Neutrophil (primary cell): ENCODE data around the gene CLIP2.
"Not testable (repeated sequence)": the region's sequence is repeated elsewhere in the genome, so short reads cannot be mapped to it uniquely, and the experiment has no call there.

Source experiments
- H3K27ac ChIP-seq: fragments of 200-600 bp; sonication (generic); 2 replicates; pipeline ENCODE4 v1.5.1; 2016; ENCODE audit warnings: mild to moderate bottlenecking, moderate library complexity
- H3K27me3 ChIP-seq: fragments of 200-600 bp; sonication (generic); 2 replicates; pipeline ENCODE4 v1.6.0; 2016; ENCODE audit warnings: mild to moderate bottlenecking
- H3K36me3 ChIP-seq: fragments of 200-600 bp; sonication (generic); 2 replicates; pipeline ENCODE4 v1.5.1; 2017
- H3K4me1 ChIP-seq, 2 experiments: fragments of 200-600 bp in 1 of 2; sonication (generic) in 1 of 2; 1 replicate in 1 of 2; 2 replicates in 1 of 2; pipeline versions ENCODE4 v1.5.1 to v1.6.1; 2013 to 2016; ENCODE audit warnings: low read depth in 1 of 2, low read length in 1 of 2, mild to moderate bottlenecking in 1 of 2, moderate library complexity in 1 of 2; ENCODE audit not compliant: control insufficient read depth in 1 of 2, insufficient read depth in 1 of 2
- H3K4me3 ChIP-seq, 2 experiments: fragments of 200-600 bp in 1 of 2; sonication (generic) in 1 of 2; 1 replicate in 1 of 2; 2 replicates in 1 of 2; pipeline ENCODE4 v1.5.1; 2013 to 2016; ENCODE audit warnings: low read depth in 1 of 2, low read length in 1 of 2, mild to moderate bottlenecking in 1 of 2, moderate library complexity in 1 of 2
- H3K9me3 ChIP-seq: fragments of 200-600 bp; sonication (generic); 2 replicates; pipeline ENCODE4 v1.5.1; 2016
- CTCF ChIP-seq: fragments of 200-600 bp; sonication (generic); IDR thresholded peaks from 2 replicates; pipeline ENCODE4 v1.5.1; 2016; ENCODE audit warnings: antibody characterized with exemption

CLIP2 gene

GRCh38 chr7:74429153-74429747 is 140.0 kb downstream of the CLIP2 start:
- H3K4me1 ChIP-seq: no peaks in the 10 kb centered on the region
- no peaks in the 10 kb centered on the region for H3K27me3 ChIP-seq
- H3K4me3 ChIP-seq: no peak overlapping the region
- no peak overlapping the region for H3K27ac ChIP-seq
- no peaks in the 10 kb centered on the region for H3K36me3 ChIP-seq
- no peaks in the 10 kb centered on the region for H3K9me3 ChIP-seq
- TF ChIP-seq CTCF: no peak

GRCh38 chr7:74430409-74430808 is 141.2 kb downstream of the CLIP2 start:
- not testable (repeated sequence) for H3K27ac ChIP-seq, H3K4me3 ChIP-seq, H3K4me1 ChIP-seq, H3K27me3 ChIP-seq, H3K9me3 ChIP-seq, H3K36me3 ChIP-seq

GRCh38 chr7:74430961-74431466 is 141.8 kb downstream of the CLIP2 start:
- H3K4me1 ChIP-seq: no peaks in the 10 kb centered on the region
- no peak overlapping the region for H3K4me3 ChIP-seq
- no peaks in the 10 kb centered on the region for H3K27me3 ChIP-seq
- no peak for TF ChIP-seq CTCF
- H3K9me3 ChIP-seq: no peaks in the 10 kb centered on the region
- H3K36me3 ChIP-seq: no peaks in the 10 kb centered on the region
- no peak overlapping the region for H3K27ac ChIP-seq

DNA sequence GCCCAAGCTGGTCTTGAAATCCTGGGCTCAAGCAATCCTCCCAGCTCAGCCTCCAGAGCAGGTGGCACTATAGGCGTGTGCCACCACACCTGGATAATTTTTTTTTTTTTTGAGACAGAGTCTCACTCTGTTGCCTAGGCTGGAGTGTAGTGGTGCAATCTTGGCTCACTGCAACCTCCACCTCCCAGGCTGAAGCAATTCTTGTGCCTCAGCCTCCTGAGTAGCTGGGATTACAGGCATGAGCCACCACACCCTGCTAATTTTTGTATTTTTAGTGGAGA is 148.0 kb downstream of the CLIP2 start:
- not testable (repeated sequence) for H3K4me3 ChIP-seq, H3K27ac ChIP-seq, H3K4me1 ChIP-seq, H3K9me3 ChIP-seq, H3K27me3 ChIP-seq, H3K36me3 ChIP-seq

DNA sequence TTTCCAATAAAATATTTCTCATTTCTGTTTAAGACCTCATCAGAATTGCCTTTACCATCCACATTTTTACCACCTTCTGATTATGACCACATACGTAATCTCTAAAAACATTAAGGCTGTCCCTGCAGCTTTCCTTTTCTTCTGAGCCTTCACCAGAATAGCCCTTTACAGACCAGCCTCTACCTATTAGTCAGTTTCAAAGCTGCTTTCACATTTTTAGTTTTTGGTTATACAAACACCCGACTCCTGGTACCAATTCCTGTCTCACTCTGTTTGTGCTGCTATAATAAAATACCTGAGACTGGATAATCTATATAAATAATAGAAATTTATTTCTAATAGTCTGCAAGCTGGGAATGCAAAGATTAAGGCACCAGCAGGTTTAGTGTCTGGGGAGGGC is 149.1 kb downstream of the CLIP2 start:
- Histone ChIP-seq H3K9me3 (peaks cover 6% of the 10 kb centered on the region), H3K27ac (no peak overlapping the region)

GRCh38 chr7:74439541-74439940 is 150.3 kb downstream of the CLIP2 start:
- TF ChIP-seq CTCF: no peak
- Histone ChIP-seq H3K4me3 (no peak overlapping the region), H3K9me3 (peaks cover 6% of the 10 kb centered on the region), H3K27me3 (peaks cover 6% of the 10 kb centered on the region), H3K27ac (no peak overlapping the region), H3K4me1 (no peaks in the 10 kb centered on the region), H3K36me3 (no peaks in the 10 kb centered on the region)

More for the DNA sequence above, 149.1 kb downstream of the CLIP2 start:
- Histone ChIP-seq H3K36me3 (no peaks in the 10 kb centered on the region), H3K27me3 (peaks cover 6% of the 10 kb centered on the region), H3K4me1 (no peaks in the 10 kb centered on the region), H3K4me3 (no peak overlapping the region)
- TF ChIP-seq CTCF: no peak

DNA sequence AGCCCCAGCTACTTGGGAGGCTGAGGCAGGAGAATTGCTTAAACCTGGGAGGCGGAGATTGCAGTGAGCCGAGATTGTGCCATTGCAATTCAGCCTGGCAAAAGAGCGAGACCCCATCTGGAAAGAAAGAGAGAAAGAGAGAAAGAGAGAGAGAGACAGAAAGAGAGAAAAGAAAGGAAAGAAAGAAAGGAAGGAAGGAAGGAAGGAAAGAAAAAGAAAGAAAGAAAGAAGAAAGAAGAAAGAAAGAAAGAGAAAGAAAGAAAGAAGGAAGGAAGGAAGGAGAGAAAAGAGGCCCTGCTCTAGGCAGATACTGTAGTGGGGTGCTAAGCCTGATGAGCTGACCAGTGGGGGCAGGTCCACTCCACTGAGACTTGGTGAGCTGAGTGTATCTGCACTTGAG is 150.9 kb downstream of the CLIP2 start:
- not testable (repeated sequence) for H3K27me3 ChIP-seq, H3K9me3 ChIP-seq, H3K27ac ChIP-seq, H3K4me3 ChIP-seq, H3K4me1 ChIP-seq, H3K36me3 ChIP-seq
